ENCODE results near the gene DCP1B.

DNA sequence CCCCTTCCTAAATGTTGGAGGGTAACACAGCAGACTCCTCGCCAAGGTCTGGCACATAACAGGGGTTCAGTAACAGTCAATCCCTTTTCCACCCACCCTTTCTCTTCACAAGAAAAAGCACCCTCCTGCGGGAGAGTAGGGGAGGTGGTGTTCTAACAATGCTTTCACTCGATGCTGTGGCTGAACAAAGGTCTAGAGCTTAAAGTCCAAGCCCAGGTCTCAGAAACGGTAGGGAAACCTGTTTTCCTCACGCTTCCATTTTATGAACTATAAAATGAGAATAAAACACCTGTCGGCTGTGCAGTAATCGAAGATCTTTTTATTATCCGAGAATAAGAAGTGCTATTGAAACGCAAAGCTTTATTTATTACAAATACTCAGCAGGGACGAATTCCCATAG is 64.9 kb downstream of the DCP1B start:
- no peak for TF ChIP-seq EZH2phosphoT487 (IDR thresholded peaks at IDR 0.05; ENCODE audit: insufficient read depth, low read depth)
- TF ChIP-seq EZH2 (IDR thresholded peaks at IDR 0.05; ENCODE audit: insufficient read depth, poor library complexity, severe bottlenecking), result no peak
